CD4-positive, alpha-beta T cell treated with Interferon alpha-2 for 1 hour (primary cell): ENCODE data around the gene OR2K2.
"Not testable (repeated sequence)": the region's sequence is repeated elsewhere in the genome, so short reads cannot be mapped to it uniquely, and the experiment has no call there.

ENCODE experiments used
- DNase-seq, 2 donors: peaks; one replicate each; pipeline ENCODE4 v3.0.0-alpha.2; 2020 to 2022

The OR2K2 gene

GRCh38 chr9:111297066-111297824, 32.8 kb downstream of the OR2K2 start:
- DNase-seq: no peak

GRCh38 chr9:111294691-111295451, 35.2 kb downstream of the OR2K2 start:
- no peak for DNase-seq

GRCh38 chr9:111287127-111287526, 42.9 kb downstream of the OR2K2 start:
- DNase-seq: no peak

GRCh38 chr9:111284703-111285102, 45.3 kb downstream of the OR2K2 start:
- no peak for DNase-seq

GRCh38 chr9:111282845-111283244, 47.2 kb downstream of the OR2K2 start:
- DNase-seq: no peak

GRCh38 chr9:111280795-111281194, 49.2 kb downstream of the OR2K2 start:
- not testable (repeated sequence) for DNase-seq
